ENCODE measurements around the gene IGFBPL1. TPM values are rescaled to one million over a fixed set of nuclear protein-coding genes. Genes with fewer than 3 reads are reported as not detected.
"Not testable (repeated sequence)": the region's sequence is repeated elsewhere in the genome, so short reads cannot be mapped to it uniquely, and the experiment has no call there.

IGFBPL1 gene
- total RNA-seq, 4 donors from 2014 or later = not detected

GRCh38 chr9:38384990-38385848 is 39.0 kb downstream of the IGFBPL1 start:
- H3K4me3 ChIP-seq = no peak overlapping the region
- WGBS, 2 donors (ENCODE audit: low coverage in 1 of 2) = 63 to 80% methylated on average over 1 to 3 of the region's 3 CpGs
- in situ Hi-C loops (cut with MboI; ENCODE audit: low pct_ligation_motif_present in 1 of 4, low pct_unique_long_range_greater_than_20kb in 1 of 4, low sequenced_read_pairs in 3 of 4) (no loop called here), intact Hi-C loops (cut with DNase I; ENCODE audit: low total_unique reads) (no loop called here)
- no peaks in the 10 kb centered on the region for H3K9me3 ChIP-seq
- peaks cover 11 to 44% (median 20%) of the 10 kb centered on the region in 4 donors for H3K4me1 ChIP-seq
- no peak for DNase-seq
- no peaks in the 10 kb centered on the region for H3K36me3 ChIP-seq
- peak overlapping the region; percentile 39 to 89 (median 82) for H3K27ac ChIP-seq
- no peaks in the 10 kb centered on the region for H3K27me3 ChIP-seq
- TF ChIP-seq POLR2A (IDR thresholded peaks at IDR 0.05) (no peak), POLR2AphosphoS5 (IDR thresholded peaks at IDR 0.05) (no peak), CTCF (IDR thresholded peaks at IDR 0.05) (no peak), EP300 (IDR thresholded peaks at IDR 0.05; ENCODE audit: low read depth) (no peak)

GRCh38 chr9:38382141-38382540 is 42.1 kb downstream of the IGFBPL1 start:
- H3K4me1 ChIP-seq = peaks cover 0 to 26% (median 14%) of the 10 kb centered on the region in 4 donors
- WGBS, 2 donors (ENCODE audit: low coverage in 1 of 2) = 82% methylated on average over 8 of the region's 8 CpGs; no CpG with 5 or more reads in 1 of the 2 donors
- peak overlapping the region in 1 of 4 donors; percentile 60 for H3K27ac ChIP-seq
- H3K4me3 ChIP-seq = no peak overlapping the region
- no peaks in the 10 kb centered on the region for H3K9me3 ChIP-seq
- in situ Hi-C loops (cut with MboI; ENCODE audit: low pct_ligation_motif_present in 1 of 4, low pct_unique_long_range_greater_than_20kb in 1 of 4, low sequenced_read_pairs in 3 of 4) (no loop called here), intact Hi-C loops (cut with DNase I; ENCODE audit: low total_unique reads) (no loop called here)
- TF ChIP-seq CTCF (IDR thresholded peaks at IDR 0.05) (no peak), EP300 (IDR thresholded peaks at IDR 0.05; ENCODE audit: low read depth) (no peak), POLR2AphosphoS5 (IDR thresholded peaks at IDR 0.05) (no peak), POLR2A (IDR thresholded peaks at IDR 0.05) (no peak)
- H3K36me3 ChIP-seq = no peaks in the 10 kb centered on the region
- no peaks in the 10 kb centered on the region for H3K27me3 ChIP-seq
- DNase-seq = no peak

- H3K4me1 ChIP-seq = peaks cover 0 to 16% (median 9%) of the 10 kb centered on the region in 4 donors
- no peaks in the 10 kb centered on the region for H3K36me3 ChIP-seq
- DNase-seq = no peak
- WGBS, 2 donors (ENCODE audit: low coverage in 1 of 2) = 32 to 60% methylated on average over 2 to 8 of the region's 8 CpGs
- no peaks in the 10 kb centered on the region for H3K27me3 ChIP-seq
- intact Hi-C loops (cut with DNase I; ENCODE audit: low total_unique reads) (no loop called here), in situ Hi-C loops (cut with MboI; ENCODE audit: low pct_ligation_motif_present in 1 of 4, low pct_unique_long_range_greater_than_20kb in 1 of 4, low sequenced_read_pairs in 3 of 4) (no loop called here)
- H3K27ac ChIP-seq = peak overlapping the region in 1 of 4 donors; percentile 60
- TF ChIP-seq POLR2AphosphoS5 (IDR thresholded peaks at IDR 0.05) (no peak), EP300 (IDR thresholded peaks at IDR 0.05; ENCODE audit: low read depth) (no peak), CTCF (IDR thresholded peaks at IDR 0.05) (no peak), POLR2A (IDR thresholded peaks at IDR 0.05) (no peak)
- no peak overlapping the region for H3K4me3 ChIP-seq
- H3K9me3 ChIP-seq = no peaks in the 10 kb centered on the region
Observed at GRCh38 chr9:38380872-38381534, 43.3 kb downstream of the IGFBPL1 start.

GRCh38 chr9:38380230-38380871 is 43.9 kb downstream of the IGFBPL1 start:
- no peaks in the 10 kb centered on the region for H3K9me3 ChIP-seq
- WGBS, 2 donors (ENCODE audit: low coverage in 1 of 2) = 50 to 56% methylated on average over 2 to 6 of the region's 6 CpGs
- no peaks in the 10 kb centered on the region for H3K36me3 ChIP-seq
- DNase-seq = no peak
- H3K4me1 ChIP-seq = peaks cover 0 to 12% (median 7%) of the 10 kb centered on the region in 4 donors
- H3K27ac ChIP-seq = peak overlapping the region in 1 of 4 donors; percentile 60
- no peak overlapping the region for H3K4me3 ChIP-seq
- no peaks in the 10 kb centered on the region for H3K27me3 ChIP-seq
- TF ChIP-seq POLR2A (IDR thresholded peaks at IDR 0.05) = no peak
- TF ChIP-seq EP300 (IDR thresholded peaks at IDR 0.05; ENCODE audit: low read depth) = no peak
- no peak for TF ChIP-seq POLR2AphosphoS5 (IDR thresholded peaks at IDR 0.05)
- no peak for TF ChIP-seq CTCF (IDR thresholded peaks at IDR 0.05)
- intact Hi-C loops (cut with DNase I; ENCODE audit: low total_unique reads) = no loop called here
- in situ Hi-C loops (cut with MboI; ENCODE audit: low pct_ligation_motif_present in 1 of 4, low pct_unique_long_range_greater_than_20kb in 1 of 4, low sequenced_read_pairs in 3 of 4) = no loop called here

GRCh38 chr9:38377336-38378083 is 46.7 kb downstream of the IGFBPL1 start:
- H3K4me3 ChIP-seq; H3K27me3 ChIP-seq; H3K9me3 ChIP-seq; intact Hi-C loops (cut with DNase I; ENCODE audit: low total_unique reads); H3K36me3 ChIP-seq; in situ Hi-C loops (cut with MboI; ENCODE audit: low pct_ligation_motif_present in 1 of 4, low pct_unique_long_range_greater_than_20kb in 1 of 4, low sequenced_read_pairs in 3 of 4); DNase-seq: not testable (repeated sequence)
- peaks cover 0 to 20% (median 10%) of the 10 kb centered on the region in 4 donors for H3K4me1 ChIP-seq
- H3K27ac ChIP-seq = peak overlapping the region in 3 of 4 donors; percentile 9 to 39 (median 10)
- 96% methylated on average over 41 of the region's 42 CpGs; no CpG with 5 or more reads in 1 of the 2 donors for WGBS, 2 donors (ENCODE audit: low coverage in 1 of 2)
